ENCODE measurements around the gene ST6GALNAC6.

The ST6GALNAC6 gene, protein sequence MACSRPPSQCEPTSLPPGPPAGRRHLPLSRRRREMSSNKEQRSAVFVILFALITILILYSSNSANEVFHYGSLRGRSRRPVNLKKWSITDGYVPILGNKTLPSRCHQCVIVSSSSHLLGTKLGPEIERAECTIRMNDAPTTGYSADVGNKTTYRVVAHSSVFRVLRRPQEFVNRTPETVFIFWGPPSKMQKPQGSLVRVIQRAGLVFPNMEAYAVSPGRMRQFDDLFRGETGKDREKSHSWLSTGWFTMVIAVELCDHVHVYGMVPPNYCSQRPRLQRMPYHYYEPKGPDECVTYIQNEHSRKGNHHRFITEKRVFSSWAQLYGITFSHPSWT

DNA sequence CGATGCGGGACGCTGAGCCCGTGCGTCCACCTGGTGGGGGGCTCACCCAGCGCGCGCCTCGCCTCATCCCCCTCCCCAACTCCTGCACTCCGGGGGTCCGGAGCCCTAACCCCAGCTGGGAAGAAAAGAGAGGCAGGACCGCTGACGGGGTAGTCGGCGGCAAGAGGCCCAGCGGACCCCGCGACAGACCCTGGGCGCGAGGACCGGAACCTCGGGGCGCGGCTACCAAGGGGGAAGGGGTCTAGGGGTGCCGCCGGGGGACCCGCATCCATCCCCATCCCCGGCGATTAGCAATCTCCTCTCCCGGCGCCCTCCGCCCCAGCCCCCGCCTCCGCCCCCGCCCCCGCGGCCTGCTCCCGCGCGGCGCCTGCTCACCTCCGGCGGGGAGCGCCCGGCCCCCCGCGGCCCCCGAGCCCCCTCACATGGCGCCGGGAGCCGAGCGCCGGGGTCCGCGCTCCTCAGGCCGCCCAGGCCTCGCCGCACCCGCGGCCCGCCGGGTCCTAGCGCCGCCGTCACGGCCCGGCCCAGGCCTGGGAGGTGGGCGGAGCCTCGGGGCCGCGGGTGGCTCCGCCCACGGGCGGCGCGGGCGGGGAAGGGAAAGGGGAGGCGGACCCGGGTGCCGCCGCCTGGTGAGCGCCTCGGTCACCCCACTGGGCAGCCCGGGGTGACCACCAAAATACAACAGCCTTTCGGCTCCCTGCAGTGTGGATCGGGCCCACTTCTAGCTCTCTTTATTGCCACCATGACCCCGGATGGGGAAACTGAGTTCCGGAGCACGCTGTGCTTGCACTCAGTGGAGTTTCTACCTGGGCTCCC lies at the start of gene ST6GALNAC6:
Gene ST6GALNAC6, minus strand, starts transcription at position 476 of the 816 bp plus-strand sequence. CDS start 1,622 bp downstream, outside the sequence.
- peak; percentile 53 for DNase-seq

DNA sequence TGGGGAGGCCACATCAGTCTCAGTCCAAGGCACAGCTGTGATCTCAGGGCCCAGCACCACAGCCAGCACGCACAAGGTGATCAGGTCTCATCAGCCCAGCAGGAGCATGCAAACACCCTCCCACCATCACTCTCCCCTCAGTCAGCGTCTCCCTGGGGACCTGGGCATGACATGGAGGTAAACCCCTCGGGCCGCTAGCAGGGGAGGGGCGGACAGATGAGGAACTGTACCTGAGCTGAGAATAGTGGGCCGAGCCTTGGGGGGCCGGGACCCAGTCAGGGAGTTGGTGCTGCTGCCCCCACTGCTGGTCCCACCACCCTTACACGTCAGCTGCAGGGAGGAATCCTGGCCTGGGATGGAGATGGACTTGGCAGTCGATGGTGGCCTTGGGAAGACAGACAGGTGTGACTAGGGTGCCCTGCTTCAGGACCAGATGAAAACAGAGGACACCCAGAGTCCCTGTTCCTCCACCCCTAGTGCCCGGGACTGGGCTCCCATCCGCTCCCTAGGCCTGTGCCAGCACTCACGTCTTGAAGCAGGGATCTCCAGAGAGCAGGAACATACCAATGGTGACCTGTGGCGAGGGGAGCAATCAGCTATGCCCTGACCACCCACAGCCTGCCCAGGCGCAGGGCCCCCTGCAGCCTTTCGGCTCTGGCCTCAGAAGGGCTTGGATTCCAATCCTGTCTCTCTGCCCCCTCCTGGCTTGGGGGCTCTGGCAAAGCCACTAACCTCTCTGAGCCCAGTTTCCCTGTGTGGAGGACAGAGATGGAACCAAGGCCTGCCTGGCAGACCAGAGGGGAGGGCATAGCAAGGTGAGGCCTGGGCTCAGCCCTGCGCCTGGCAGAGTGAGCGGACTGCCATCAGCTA lies 48.7 kb upstream of the ST6GALNAC6 start:
- DNase-seq: no peak

DNA sequence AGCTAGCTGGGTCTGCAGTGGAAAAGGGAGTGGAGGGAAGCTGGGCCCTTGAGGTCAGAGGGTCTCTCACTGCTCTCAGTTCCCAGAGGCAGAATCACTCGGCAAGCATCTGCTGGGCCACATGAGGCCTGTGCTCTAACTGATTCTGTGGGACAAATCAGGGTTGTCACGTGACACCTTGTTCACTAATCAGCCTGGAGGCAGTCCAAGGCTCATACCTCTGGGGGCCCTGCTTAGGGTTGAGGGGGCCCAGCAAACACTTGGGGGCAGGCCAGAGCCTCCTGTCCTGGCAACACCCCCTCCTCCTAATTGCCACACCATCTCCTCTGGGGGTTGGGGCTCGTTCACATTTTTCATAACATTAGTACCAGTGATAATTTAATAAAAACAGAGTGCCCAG lies 47.3 kb upstream of the ST6GALNAC6 start:
- no peak for DNase-seq

DNA sequence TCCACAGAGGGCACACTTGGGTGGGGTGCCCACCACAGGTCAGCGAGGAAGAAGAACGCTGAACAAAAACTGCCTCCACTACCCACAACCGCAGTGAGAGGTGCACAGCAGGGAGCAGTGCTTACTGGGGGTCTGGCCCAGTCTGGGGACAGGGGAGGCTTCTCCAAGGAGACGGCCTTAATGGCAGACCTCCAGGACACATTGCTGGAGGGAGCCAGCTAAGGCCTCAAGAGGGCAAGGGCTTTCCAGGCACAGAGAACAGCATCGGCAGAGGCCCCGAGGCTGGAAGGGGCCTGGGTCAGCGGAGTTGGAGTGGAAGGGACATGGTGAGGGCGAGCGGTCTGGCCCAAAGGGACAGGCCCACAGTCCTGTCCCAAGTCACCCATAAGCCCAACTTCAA lies 46.5 kb upstream of the ST6GALNAC6 start:
- no peak for DNase-seq

DNA sequence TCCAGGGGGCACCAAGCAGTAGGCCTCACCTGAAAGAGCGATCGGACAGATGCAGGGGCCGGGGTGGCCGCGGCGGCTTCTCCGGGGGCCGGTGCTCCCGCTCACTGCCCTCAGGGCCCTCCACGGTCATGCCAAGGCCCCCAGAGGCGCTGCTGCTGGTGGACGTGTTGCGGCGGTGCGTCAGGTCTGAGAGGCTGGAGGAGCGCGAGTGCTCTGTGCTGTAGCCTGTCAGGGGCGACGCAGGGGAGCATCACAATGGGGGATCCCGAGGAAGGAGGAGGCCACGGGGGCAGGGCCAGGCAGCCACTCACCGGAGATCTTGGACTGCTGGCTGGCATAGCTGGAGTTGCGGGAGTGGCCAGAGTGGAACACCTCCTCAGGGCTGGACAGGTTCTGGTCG lies 45.9 kb upstream of the ST6GALNAC6 start:
- DNase-seq: no peak

DNA sequence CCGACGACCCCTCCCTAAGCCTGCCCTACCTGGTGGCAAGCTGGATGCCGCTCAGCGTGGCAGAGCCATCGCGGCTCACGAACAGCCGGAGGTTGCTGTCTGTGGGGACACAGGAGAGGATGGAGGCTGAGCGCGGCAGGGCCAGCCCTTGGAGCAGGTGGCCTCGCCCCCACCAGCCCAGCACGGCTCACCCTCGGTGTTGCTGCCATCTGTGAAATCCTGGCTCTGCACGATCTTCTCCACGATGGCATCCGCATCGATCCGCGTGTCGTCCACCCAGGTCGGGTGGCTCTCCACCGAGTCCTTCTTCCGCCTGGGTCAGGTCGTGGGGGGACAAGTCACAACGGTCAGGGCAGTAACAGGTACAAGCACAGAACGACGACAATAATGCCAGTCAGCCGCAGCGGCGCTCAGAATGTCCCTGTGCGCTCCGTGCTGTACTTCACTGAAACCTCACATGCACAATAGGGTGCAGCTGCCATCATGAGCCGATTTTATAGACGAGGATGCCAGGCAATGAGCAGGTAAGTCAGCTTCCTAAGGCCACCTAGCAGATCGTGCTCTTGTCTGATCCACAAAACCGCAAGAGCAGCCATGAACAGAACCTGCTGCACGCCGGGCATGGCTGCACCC lies 45.3 kb upstream of the ST6GALNAC6 start:
- DNase-seq: no peak

DNA sequence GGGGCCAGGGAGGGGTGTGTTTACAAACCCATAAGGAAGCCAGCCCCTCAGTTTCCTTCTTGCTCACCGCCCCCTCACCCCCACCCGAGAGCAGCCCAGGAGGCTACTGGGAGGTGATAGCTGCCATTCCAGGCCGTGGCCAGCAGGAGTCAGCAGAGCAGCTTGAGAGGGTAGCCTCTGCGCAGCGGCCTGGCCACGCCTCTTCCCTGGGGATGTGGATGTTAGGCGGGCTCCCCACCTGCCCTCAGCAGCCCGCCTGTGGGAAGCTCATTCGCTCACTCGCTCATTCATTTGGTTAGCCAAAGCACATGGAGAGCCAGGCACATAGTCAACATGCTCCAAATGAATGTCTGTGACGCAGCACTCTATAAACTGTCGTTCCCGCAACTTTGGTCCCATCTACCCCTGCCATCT lies 44.3 kb upstream of the ST6GALNAC6 start:
- DNase-seq: peak; percentile 66

DNA sequence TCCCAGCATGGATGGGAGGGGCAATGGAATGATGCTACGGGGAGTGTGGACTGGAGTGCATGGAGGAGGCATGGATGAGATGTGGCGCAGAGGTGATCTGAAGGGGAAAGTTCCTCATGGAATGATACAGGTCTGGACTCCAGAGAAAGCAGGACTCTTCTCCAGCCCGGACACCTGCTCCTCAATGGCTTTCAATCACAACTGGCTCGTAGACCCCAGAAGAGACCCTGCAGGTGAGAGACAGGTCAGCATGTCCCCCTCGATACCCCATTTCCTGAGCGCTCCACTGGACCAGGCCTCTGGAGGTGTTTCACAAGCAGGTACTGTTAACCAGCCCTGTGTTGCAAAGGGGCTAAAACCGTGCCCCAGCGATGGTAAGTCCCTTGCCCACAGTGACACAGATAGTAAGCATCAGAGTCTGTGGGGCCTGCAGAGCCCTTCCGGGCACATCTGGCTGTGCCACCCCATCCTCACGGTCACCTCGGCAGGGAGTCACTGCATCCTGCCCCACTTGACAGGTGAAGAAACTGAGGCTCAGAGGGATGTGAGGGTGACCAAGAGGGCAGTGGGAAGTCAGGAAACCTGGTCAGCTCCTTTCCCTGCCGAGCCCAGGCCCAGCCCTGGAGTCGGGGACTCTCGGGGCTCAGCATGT lies 43.7 kb upstream of the ST6GALNAC6 start:
- DNase-seq: no peak

DNA sequence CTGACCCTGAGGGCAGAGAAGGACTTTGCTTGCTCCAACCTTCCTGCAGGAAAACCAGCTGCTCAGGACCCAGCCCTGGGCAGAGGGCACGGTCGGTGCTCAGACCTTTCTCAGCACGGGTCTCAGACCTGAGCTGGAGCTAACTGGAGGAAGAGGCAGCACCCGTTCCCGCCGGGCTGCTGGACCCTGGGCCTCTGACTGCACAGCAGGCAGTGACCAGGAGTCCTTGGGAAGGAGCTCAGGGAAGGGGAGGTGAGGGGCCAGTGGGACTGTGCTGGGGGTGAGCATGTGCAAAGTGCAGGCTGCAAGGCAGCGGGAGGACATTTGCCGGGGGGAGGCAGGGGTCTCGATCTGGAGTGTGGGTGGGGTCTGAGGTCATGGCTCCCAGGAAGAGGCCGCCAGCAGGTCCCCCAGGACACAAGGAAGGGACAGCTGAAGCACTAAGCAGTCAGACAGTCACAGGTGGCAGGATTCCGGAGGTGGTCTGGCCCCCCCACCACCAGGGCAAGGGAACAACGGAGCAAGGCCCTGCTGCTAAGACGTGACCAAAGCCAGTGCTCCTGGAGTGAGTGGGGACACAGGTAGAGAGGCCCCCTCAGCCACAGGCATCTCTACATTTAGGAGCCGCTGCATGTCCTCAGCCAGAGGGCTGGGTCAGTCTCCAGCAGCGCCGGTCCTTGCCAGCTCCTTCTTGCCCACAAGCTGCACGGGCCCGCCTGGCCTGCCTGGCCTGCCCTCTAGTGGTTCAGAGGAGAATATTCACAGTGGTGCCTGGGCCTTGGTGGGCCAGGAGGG lies 43.0 kb upstream of the ST6GALNAC6 start:
- no peak for DNase-seq

DNA sequence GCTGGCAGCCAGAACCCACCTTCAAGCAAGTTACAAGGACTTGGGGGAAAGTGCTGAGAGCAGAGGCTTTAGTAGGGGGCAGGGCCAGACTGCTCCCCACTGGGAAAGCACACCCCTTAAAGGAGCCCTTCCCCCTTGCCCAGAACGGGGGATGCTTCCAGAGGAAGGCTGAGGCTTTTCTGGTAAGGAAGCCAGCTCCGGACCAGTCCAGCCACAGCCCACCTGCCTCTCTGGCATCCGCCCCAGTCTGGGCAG lies 42.5 kb upstream of the ST6GALNAC6 start:
- DNase-seq: no peak

DNA sequence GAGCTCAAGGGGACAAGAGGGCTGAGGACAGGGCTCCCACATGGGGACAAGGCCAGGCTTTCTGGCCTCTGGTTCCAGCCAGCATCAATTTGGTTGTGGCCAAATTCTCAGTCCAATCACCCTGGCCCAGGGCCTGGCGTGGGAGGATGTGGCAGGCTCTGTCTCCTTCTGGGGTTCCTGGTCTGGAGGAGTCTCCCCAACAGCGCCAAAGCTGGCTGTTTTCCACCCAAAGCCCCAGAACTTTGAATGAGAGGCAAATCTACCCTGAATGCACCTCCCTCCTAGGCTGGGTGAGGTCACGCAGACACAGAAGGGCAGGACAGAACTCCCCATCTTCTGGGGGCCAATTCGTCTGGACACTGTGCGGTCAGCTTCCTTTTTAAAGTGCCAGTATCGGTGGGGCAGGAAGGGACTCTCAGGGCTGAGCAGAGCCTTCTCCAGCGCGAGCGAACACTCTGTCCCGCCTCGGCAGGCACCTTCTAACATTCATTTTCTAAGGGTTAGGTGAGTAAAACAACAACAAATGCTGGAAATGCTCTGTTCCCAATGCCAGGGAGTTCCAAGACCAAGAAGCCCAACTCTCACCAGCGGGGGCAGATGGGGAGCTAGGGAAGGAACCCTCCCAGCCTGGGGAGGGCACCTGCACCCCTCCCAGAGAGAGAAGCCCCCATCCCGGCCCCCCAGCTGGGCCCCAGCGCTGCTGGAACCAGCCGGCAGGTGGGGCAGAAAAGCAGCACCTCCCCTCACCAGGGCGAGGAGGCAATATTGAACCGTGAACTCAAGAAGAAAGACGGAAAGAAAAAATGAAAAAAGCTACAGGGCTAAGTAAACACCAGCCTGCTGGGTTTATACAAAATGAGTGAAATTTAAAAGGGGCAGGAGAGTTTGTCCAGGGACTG lies 41.9 kb upstream of the ST6GALNAC6 start:
- no peak for DNase-seq

DNA sequence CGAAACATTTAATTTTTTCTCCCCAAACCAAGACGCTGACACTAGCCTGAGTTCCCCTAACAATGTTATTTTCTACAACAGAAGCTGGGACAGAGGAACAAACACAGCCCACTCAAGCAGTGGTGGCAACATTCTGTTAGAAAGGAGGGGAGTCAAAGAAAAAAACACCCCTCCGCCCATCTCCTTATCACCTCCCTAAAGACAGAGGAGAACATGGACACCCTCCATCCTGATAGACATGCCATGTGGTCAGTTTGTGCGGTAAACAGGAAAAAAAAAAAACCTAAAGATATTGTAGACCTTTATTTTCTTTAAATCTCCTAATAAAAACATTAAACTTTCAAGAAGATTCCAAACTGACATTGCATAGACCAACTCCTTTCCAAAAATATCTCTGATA lies 41.2 kb upstream of the ST6GALNAC6 start:
- DNase-seq: no peak

DNA sequence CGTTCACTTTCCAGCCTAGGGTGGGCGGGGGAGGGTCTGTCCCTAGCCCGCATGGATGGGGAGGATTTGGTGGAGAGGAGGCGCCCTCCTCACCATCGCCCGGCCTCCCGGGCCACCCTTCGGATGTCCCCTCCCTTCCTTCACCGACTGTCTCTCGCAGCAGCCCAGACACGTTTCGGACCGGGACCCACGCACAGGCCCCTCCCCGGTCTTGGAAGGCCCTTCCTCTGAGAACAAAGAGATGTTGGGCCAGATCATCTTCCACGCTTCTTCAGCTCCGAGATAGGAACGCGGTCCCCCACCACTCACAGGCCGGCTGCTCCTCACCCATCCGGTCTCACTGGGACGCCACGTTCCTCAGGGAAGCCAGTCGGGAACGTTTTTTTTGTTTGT lies 38.9 kb upstream of the ST6GALNAC6 start:
- DNase-seq: no peak

DNA sequence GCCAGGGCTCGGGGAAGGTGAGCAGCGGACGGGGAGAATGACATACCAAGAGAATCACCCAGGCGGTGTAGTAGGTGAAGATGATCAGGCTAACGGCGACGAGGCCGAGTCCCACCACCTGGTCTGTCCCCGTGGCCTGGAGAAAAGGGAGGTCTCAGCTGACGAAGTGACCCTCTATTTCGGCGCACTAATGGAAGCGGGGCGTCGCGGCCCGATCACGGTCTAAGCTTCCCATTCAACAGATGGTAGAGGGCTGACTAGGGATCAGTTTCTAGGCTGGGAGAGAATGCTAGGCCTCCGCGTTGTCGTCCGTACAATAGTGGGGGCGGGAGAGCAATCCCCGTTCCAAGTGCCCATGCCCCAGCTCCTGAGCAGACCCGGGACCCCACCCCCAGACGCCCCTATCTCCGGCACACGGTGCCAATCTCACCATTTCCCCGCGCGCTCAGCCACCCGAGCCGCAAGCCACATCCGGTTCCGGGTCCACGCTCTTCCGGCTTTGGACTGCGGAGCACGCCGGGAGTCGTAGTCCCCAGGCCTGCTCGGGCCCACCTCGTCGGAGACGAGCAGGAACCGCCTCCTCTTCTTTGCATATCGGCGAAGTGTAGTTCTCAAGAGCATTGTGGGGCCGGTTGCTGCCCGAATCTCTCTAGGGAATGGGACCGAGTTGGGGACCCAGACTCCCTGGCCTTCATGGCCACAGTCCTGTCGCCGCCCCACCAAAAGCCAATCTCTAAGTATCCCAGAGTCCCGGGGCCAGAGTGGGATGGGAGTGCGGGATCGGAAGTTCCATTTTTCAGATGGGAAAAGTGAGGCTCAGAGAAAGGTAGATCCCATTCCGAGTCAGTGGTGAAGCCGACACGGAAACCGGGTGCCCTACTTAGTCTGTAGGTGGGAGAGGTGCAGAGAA lies 38.2 kb upstream of the ST6GALNAC6 start, which contains the start of gene DPM2:
Gene DPM2, minus strand, starts transcription at position 467 of the 910 bp plus-strand sequence. Its CDS starts 34 bp downstream, at position 433.
- peak; percentile 78 for DNase-seq

DNA sequence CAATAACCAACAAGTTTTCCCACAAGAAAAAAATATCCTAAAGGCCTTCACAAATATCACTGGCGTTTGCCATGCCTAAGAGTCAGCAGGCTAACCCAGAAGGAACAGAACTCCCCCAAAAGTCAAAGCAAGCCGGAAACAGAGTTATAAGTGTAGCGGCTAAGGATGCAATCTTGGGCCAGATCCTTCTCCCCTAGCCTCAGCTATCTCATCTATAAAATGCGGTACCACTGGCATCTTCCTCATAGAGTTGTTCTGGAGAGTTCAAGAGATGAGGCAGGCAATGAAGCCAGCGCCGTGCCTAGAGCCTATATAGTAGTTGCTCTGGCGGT lies 37.6 kb upstream of the ST6GALNAC6 start:
- no peak for DNase-seq

DNA sequence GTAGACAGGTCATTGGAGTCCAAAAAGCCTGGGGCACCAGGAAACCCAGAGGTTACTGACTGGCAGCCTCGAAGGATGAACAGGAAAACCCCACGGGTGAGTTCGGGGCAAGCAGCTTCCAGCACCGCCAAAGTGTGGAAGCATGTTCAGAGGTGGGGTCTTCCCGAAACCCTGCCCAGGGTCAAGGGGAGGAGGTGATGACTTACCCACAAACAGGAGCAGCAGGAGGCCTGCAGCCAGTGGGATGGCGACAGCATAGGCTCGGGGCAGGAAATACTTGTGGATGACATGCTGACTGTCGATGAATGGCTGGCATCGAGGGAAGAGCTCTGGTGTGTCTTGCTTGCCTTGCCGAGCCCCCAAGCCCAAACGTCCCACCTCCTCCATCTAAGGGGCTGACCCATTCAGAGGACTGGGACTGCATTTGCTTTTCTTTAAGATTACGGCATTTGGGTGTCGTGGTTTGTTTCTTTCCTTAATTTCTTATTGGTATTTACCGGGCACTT lies 37.0 kb upstream of the ST6GALNAC6 start:
- DNase-seq: no peak

DNA sequence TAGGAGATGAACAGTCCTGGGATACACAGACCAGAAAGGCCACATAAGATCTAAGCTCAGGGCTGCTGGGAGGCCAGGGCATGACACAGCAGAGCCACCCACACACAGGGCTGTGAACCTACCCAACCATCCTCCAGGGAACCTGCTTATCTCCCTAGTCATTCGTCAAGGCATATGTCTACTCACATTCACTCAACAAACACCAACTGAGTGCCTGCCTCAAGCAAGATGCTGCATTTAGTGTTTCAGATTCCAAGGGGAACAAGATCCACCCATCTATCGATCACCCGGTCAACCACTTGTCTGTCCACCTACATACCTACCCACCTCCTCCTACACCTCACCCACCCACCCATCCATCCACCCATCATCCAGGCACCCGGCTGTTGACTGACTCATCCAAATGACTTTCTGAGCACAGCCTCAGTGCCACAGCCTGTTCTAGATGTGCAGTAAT lies 36.4 kb upstream of the ST6GALNAC6 start:
- DNase-seq: no peak

DNA sequence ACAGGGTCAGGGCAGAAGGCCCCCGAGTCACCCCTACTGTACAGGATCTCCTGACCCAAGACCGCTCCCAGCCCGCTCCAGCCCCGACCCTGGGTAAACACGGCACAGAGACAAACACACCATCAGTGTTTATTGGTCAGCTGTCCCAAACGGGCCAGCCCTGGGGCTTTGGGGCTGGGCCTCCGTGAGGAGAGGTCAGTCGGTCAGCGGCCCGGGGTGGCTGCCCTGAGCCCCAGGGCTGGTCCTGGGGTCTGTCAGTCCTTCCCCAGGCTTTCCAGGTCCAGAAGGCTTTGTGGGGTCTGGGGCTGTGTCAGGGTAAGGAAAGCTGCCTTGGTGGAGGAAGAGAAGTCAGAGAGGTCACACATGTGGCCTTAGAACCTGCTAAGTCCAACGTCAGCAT lies 35.6 kb upstream of the ST6GALNAC6 start:
- DNase-seq: no peak

DNA sequence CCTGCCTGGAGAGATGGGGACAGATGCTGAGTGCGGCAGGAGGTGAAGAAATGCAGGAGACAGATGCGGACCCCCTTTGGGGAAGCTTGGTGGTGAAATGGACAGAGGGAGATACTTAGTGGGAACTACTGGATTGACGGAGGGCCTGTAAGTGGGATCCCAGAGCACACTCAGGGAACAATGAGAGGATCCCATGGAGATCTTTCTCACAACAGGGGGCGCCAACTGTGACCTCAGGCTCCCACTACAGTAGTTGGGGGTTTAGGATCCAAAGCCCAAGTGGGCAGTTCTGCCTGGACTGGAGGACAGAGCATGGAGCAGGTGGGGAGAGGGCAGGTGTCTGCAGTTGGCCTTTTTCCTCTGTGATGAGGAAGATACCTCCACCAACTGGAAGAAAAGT lies 34.8 kb upstream of the ST6GALNAC6 start:
- no peak for DNase-seq
